DMS 273 (cell line): Measurements from ENCODE around the gene PGC.

Source experiments
- DNase-seq: peaks from one replicate; lab custom pipeline; 2025; ENCODE audit not compliant: unreplicated experiment; lab: John Stamatoyannopoulos, UW

Gene PGC

DNA sequence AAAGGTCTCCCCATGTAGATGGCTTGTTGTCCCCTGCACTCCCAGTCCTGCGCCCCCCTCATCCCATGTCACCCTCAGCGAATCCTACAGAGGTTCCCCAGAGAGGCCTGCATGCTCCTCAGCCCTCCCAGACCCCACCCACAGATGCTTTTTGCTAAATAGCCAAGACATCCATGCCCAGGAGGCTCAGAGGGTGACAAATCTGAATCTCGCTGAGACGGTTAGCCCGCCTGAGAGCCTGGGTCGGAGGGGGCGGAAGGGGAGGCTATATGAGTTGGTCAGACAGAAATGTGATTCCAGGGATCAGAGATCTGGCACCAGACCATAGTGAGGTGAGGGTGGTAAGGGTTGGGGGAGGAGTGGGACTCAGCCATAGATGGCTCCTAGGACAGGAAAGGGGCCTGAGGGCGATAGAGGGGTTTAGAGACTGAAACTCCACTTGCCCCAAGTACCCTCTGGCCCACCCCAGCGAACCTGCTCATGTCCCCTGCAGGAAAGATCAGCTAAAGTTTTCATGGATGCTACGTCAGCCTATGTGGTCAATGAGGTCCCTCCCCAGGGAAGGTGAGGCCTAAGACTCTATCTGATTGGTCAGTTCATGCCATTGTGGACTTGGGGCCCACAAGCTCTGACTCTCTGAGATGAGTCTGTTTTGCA, 45.0 kb downstream of the PGC start:
- no peak for DNase-seq

- DNase-seq: no peak
These were observed 46.5 kb downstream of the PGC start for GRCh38 chr6:41700463-41701347.

- DNase-seq: no peak
These were observed 48.1 kb downstream of the PGC start for GRCh38 chr6:41699063-41699462.

DNA sequence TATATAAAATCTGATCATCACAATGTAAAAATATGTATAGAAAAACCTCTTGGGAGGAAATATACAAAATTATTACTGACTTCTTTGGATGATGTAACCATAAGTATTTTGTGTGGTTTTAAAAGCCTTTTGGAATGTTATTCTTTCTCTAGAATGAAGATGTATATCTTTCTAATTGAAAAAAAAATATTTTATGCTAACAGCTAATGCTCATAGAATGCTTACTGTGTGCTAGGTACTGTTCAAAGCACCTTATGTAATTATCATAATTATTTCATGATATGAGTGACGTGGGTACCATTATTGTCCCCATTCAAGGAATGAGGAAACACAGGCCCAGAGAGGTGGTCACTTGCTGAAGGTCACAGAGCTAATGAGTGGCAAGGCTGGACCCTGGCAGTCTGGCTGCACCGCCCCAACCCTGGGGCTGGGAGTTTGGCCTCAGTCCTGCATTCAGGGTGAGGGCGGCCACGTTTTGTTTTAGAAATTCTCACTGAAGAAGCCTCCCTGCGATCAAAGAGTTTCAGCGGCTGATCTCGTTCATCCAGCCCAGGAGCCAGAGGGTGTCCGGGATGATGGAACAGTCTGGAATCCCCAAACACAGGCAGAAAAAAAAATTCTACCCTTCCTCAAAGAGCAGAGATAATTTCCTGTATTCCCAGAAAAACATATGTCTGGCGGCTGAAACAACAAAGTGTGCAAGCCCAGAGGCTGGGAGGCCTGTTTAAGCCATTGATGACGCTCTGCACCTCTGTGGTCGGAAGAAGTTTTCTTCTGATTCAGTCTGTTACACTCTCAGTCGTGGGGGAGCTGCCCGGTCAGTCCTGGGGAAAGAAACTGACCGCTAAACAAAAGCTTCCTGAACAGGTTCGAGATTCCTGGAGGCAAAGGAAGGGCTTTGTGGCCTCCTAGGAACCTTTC, 49.1 kb downstream of the PGC start:
- no peak for DNase-seq

GRCh38 chr6:41696788-41697187, 50.4 kb downstream of the PGC start:
- no peak for DNase-seq

- no peak for DNase-seq
These were observed 51.4 kb downstream of the PGC start for GRCh38 chr6:41695825-41696224.

DNA sequence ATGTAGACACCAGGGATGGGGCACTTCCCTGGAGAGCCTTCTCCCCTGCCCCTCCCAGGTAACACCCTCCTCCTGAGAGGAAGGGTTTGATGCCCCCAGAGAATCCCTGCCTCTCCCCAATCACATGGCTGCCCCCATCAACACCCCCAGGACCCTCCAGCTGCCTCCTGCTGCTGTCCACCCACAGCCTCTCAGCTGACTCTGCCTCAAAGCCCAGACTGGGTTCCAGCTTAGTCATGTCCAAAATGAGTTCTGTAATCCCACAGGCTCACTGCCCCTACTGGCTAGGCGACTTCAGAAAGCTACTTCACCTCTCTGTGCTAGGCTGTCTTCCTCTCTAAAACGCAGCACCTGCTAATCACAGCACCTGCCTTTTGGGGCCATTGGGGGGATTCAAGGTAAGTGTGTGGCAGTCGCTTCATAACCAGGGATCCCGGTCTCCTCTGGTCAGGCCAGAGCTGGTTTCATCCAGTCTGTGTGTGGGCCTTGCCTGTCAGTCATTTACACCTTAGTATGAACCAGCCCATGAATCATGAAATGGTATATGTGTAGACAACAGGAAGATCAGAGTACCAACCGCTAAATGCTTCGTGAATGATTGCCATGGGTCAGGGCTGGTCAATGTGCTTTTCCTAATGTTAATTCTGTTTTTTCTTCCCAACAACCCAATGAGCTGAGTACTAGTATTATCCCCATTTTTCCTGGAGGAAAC, 52.2 kb downstream of the PGC start:
- DNase-seq: no peak

DNA sequence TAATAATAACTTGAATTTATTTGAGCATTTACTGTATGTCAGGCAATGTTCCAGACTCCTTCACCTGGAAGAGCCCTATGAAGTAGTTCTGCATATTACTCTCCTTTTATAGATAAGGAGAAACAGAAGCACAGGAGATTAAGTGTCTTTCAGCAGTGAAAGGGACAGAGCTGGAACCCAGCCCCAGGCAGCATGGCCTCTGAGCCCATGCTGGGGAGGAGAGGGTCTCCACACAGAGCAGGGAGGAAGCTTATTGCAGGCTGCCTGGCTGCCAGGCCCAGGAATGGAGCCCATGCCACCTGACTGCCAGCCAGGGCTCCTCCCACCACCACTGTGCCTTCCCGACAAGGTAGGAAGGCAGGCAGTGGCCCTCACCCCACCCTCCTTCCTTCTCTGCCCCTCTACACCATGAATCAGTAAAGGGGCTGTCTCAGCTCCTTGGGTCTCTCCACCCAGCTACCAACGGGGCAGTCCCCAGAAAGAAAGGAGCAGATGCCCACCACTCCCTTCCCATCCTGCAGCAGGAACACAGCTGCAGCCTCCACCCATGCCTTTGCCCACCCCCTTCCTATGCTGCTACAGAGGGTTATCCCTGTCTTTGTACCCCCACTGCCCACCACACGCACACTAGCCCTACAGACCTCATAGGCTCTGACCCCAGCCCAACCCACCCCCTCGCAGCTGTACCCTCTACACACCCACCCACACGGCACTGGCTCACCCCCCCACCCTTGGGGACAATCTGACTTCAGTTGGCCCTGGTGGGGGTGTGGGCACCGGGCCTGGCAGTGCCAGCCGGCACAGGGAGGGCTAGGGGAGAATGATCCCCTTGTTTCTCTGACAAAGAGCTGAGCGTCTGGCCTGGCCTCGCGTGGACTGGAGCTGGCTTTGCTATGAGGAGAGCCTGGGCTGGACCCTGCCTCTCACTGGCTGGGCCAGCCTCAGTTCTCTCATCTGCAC, 53.6 kb downstream of the PGC start:
- DNase-seq: no peak

DNA sequence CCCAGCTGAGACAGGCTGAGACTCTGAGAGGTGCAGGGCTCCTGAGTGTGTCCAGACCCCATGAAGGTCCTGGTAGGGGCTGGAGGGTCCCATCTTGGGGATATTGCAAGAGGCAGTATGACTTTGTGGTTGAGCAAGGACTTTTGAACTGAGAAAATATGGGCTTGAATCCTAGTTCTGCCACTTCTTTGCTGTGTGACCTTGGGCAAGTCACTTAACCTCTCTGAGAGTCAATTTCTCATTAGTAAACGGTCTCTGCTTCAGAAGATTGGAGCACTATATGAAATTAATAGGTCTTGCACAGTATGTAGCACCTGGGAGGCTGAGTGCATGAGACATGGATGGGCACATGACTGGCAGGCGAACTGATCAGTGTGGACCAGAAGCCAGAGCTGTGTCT, 54.5 kb downstream of the PGC start:
- no peak for DNase-seq

GRCh38 chr6:41692080-41692675, 55.0 kb downstream of the PGC start:
- DNase-seq: no peak

- DNase-seq: no peak
These were observed 55.6 kb downstream of the PGC start for GRCh38 chr6:41691426-41692079.

DNA sequence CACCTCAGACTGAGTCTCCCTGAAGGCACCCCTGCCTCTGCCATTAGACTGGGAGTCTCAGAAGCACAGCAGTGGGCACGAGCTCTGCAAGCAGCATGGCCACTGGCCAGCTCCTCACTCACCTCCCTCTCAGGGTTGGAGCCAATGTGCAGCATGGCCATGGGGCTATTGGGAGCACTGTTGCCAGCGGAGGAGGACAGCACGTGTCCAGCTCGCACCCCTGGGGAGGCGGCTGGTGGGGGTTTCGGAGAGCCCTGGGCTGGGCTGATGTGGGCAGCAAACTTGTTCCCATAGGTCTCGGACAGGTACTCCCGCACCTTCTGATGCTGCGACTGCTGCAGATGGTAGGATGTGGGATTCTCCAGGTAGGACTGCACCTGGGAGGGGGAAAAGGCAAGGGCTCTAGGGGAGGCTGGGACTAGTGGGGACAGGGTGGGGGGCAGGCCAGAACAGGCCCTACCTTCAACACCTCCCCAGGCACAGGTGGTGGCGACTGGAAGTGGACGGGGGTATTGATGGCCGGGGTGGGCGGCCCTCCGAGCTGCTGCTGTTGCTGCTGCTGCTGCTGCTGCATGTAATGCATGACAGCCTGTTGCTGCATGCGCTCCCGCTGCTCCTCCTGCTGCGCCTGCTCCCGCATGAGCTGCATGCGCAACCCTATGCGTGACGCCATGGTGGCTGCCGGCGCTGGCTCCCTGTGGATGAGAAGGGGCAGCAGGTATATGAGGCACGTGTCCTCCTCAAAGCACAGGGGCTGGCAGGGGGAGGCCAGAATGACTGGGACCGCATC, 56.5 kb downstream of the PGC start:
- no peak for DNase-seq

GRCh38 chr6:41689171-41690008, 57.8 kb downstream of the PGC start:
- no peak for DNase-seq

- DNase-seq: no peak
These were observed 58.8 kb downstream of the PGC start for GRCh38 chr6:41688256-41688965.

DNA sequence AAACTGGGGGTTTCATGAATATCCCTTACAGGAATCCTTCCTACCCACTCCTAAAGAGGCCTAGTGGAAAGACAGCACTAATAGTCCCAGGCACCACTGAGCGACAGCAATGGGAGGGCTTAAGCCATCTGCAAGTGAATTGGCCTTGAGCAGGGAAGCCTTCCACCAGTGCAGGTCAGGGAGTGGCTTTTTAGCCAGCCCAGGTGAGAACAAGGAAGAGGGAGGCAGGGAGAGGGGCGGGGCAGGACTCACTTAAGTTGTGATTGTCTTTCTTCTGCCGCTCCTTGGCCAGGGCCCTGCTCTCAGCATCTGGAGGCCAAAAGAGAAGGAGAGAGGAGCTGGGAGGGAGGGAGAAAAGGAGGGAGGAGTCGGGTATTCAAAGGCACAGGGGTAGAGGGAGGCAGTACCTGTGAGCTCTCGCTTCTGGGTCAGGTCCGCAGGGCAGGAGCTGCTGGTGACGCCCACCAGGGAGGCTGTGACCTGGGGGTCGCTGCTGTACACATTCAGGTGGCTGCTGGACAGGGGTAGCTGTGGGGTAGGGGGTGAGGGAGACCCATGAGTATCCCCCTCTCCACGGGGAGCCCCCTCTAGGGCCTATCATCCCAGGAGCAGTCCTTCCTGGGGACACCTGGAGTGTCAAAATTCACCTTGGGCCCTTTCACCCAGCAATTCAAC, 59.6 kb downstream of the PGC start:
- no peak for DNase-seq
